ENCODE data around the gene MYO9B. TPM values are rescaled to one million over a fixed set of nuclear protein-coding genes. Genes with fewer than 3 reads are reported as not detected.

Gene MYO9B
- total and polyA plus RNA-seq, 9 of the 15 experiments (the other 6 are each of a cell fraction or from before 2014, with no cell fraction given) = 2.4 to 77.6 (median 23.0) TPM

DNA sequence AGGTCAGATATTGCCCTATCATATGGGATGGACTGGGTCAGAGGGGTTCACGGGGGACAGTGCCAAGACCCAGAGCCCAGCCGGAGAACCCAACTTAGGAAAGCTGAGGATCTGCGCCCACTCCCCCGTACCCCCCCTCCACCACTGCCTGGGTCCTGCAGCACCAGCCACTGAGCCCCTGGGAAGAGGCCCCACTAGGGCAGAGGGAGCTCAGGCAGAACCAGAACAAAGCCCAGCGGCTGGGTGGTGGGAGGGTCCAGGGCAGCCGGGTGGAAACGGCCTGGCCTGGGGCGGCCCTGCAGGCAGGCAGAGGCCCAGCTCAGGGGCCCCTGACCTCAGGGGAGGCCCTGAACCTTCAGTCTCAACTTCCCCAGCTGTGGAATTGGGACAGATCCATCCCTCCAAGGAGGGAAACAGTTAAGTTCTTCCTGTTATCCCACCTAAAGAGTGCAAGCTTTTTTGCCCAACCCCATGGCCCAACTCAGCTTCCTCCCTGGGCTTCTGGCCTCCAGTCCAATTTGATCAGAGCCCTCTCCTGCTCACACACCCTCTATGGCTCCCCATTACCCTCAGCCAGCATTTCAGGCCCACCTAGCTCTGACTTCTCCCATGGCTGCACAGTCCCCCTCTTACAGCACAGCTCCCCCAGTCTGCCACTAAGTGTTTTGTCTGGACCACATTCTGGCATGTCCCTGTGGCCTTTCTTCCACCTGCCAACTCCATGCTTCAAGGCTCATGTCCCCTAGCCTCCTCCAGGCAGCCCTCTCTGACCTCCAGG is 167.0 kb downstream of the MYO9B start (continued):
- TF ChIP-seq TSC22D4 (tag; IDR thresholded peaks at IDR 0.05) = no peak
- TF ChIP-seq XRCC4 (IDR thresholded peaks at IDR 0.05; ENCODE audit: extremely low read depth, insufficient read depth, insufficient read length) = no peak
- TF ChIP-seq, protein P1, sequence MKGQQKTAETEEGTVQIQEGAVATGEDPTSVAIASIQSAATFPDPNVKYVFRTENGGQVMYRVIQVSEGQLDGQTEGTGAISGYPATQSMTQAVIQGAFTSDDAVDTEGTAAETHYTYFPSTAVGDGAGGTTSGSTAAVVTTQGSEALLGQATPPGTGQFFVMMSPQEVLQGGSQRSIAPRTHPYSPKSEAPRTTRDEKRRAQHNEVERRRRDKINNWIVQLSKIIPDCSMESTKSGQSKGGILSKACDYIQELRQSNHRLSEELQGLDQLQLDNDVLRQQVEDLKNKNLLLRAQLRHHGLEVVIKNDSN (CRISPR knock-in tag; IDR thresholded peaks at IDR 0.05) = no peak
- TF ChIP-seq GTF2A2 (tag; IDR thresholded peaks at IDR 0.05) = no peak
- TF ChIP-seq KAT2B (IDR thresholded peaks at IDR 0.05; ENCODE audit: low read depth, low read length) = no peak
- no peak for TF ChIP-seq SRSF9 (IDR thresholded peaks at IDR 0.05; ENCODE audit: borderline replicate concordance, low read depth, low read length)
- TF ChIP-seq PHB2 (IDR thresholded peaks at IDR 0.05; ENCODE audit: low read depth) = no peak
- no peak for TF ChIP-seq TCFL5 (CRISPR knock-in tag; conservative IDR thresholded peaks at IDR 0.05)
- TF ChIP-seq ZNF707 (CRISPR knock-in tag; conservative IDR thresholded peaks at IDR 0.05) = no peak
- TF ChIP-seq RCOR1 (IDR thresholded peaks at IDR 0.05; ENCODE audit: borderline replicate concordance in 1 of 2, low read depth in 2 of 2, low read length in 2 of 2) = 0 out of 4 replicates have a peak, but pooled peaks of 1 of the 2 experiments have one; percentile 32
- TF ChIP-seq KDM1A (IDR thresholded peaks at IDR 0.05) = peak; percentile 79 to 88
- TF ChIP-seq, protein P2, sequence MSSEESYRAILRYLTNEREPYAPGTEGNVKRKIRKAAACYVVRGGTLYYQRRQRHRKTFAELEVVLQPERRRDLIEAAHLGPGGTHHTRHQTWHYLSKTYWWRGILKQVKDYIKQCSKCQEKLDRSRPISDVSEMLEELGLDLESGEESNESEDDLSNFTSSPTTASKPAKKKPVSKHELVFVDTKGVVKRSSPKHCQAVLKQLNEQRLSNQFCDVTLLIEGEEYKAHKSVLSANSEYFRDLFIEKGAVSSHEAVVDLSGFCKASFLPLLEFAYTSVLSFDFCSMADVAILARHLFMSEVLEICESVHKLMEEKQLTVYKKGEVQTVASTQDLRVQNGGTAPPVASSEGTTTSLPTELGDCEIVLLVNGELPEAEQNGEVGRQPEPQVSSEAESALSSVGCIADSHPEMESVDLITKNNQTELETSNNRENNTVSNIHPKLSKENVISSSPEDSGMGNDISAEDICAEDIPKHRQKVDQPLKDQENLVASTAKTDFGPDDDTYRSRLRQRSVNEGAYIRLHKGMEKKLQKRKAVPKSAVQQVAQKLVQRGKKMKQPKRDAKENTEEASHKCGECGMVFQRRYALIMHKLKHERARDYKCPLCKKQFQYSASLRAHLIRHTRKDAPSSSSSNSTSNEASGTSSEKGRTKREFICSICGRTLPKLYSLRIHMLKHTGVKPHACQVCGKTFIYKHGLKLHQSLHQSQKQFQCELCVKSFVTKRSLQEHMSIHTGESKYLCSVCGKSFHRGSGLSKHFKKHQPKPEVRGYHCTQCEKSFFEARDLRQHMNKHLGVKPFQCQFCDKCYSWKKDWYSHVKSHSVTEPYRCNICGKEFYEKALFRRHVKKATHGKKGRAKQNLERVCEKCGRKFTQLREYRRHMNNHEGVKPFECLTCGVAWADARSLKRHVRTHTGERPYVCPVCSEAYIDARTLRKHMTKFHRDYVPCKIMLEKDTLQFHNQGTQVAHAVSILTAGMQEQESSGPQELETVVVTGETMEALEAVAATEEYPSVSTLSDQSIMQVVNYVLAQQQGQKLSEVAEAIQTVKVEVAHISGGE (CRISPR knock-in tag; IDR thresholded peaks at IDR 0.05) = no peak
- no peak for TF ChIP-seq SRSF7 (optimal IDR thresholded peaks at IDR 0.05; ENCODE audit: low read depth, low read length)
- TF ChIP-seq, protein P3, sequence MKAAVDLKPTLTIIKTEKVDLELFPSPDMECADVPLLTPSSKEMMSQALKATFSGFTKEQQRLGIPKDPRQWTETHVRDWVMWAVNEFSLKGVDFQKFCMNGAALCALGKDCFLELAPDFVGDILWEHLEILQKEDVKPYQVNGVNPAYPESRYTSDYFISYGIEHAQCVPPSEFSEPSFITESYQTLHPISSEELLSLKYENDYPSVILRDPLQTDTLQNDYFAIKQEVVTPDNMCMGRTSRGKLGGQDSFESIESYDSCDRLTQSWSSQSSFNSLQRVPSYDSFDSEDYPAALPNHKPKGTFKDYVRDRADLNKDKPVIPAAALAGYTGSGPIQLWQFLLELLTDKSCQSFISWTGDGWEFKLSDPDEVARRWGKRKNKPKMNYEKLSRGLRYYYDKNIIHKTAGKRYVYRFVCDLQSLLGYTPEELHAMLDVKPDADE (conservative IDR thresholded peaks at IDR 0.05; ENCODE audit: control insufficient read depth, low read depth, low read length) = 0 out of 2 replicates have a peak, but pooled peaks have one; percentile 12
- TF ChIP-seq ZFP36 (IDR thresholded peaks at IDR 0.05; ENCODE audit: low read depth, low read length, partially characterized antibody) = peak; percentile 84
- TF ChIP-seq, protein P4, sequence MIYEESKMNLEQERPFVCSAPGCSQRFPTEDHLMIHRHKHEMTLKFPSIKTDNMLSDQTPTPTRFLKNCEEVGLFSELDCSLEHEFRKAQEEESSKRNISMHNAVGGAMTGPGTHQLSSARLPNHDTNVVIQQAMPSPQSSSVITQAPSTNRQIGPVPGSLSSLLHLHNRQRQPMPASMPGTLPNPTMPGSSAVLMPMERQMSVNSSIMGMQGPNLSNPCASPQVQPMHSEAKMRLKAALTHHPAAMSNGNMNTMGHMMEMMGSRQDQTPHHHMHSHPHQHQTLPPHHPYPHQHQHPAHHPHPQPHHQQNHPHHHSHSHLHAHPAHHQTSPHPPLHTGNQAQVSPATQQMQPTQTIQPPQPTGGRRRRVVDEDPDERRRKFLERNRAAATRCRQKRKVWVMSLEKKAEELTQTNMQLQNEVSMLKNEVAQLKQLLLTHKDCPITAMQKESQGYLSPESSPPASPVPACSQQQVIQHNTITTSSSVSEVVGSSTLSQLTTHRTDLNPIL (CRISPR knock-in tag; IDR thresholded peaks at IDR 0.05) = no peak
- TF ChIP-seq BCOR (IDR thresholded peaks at IDR 0.05) = peak; percentile 94
- peak; percentile 48; the same call in 1 of the 2 replicates for TF ChIP-seq RBFOX2 (IDR thresholded peaks at IDR 0.05; ENCODE audit: low read depth, low read length)
- TF ChIP-seq SMARCA5 (IDR thresholded peaks at IDR 0.05) = peak; percentile 83; the same call in 1 of the 2 replicates
- TF ChIP-seq TFAP4 (CRISPR knock-in tag; IDR thresholded peaks at IDR 0.05; ENCODE audit: borderline replicate concordance) = no peak
